ENCODE data around the gene PLA2G15.

PLA2G15 gene

GRCh38 chr16:68289202-68289601, 44.0 kb downstream of the PLA2G15 start:
- TF ChIP-seq CTCF (IDR thresholded peaks at IDR 0.05; ENCODE audit: control extremely low read depth, extremely low read depth, low read depth, missing control alignments), result no peak
- ChIA-PET POLR2A (interaction anchor here (0.7 to 1.4 kb wide), 3 partner anchors 11 to 142 kb away, joined by 4 to 7 read pairs (median 6); partner anchors contain the start of gene SLC7A6), CTCF (interaction anchor here (0.7 to 15.4 kb wide), 10 partner anchors 10 to 232 kb away, joined by 3 to 268 read pairs (median 6); partner anchors contain the start of genes PRMT7, SLC7A6 and SLC7A6OS)

GRCh38 chr16:68289621-68290329, 44.6 kb downstream of the PLA2G15 start:
- TF ChIP-seq CTCF (IDR thresholded peaks at IDR 0.05; ENCODE audit: control extremely low read depth, extremely low read depth, low read depth, missing control alignments), result no peak
- POLR2A ChIA-PET, result interaction anchor here (0.5 to 1.4 kb wide), 3 partner anchors 8 to 26 kb away, joined by 3 to 7 read pairs (median 6); partner anchors contain the start of gene SLC7A6
- peak; percentile 85 for DNase-seq (ENCODE audit: extremely low spot score)
- CTCF ChIA-PET, result interaction anchor here (0.7 to 15.4 kb wide), 9 partner anchors 10 to 231 kb away, joined by 3 to 268 read pairs (median 6); partner anchors contain the start of genes PRMT7, SLC7A6 and SLC7A6OS

More at GRCh38 chr16:68289202-68289601, 44.0 kb downstream of the PLA2G15 start:
- DNase-seq (ENCODE audit: extremely low spot score), result no peak

- no peak for TF ChIP-seq CTCF (IDR thresholded peaks at IDR 0.05; ENCODE audit: control extremely low read depth, extremely low read depth, low read depth, missing control alignments)
- CTCF ChIA-PET, result interaction anchor here (1.3 to 15.4 kb wide), 8 partner anchors 10 to 41 kb away, joined by 4 to 268 read pairs (median 8); partner anchors contain the start of genes PRMT7, SLC7A6 and SLC7A6OS
- POLR2A ChIA-PET, result interaction anchor here (1.4 kb wide), 1 partner anchor 10 kb away, joined by 7 read pairs; no protein-coding TSS in a partner anchor
- DNase-seq (ENCODE audit: extremely low spot score), result no peak
These were observed 45.3 kb downstream of the PLA2G15 start for GRCh38 chr16:68290450-68290849.

- CTCF ChIA-PET, result interaction anchor here (1.0 to 15.4 kb wide), 7 partner anchors 9 to 770 kb away, joined by 3 to 268 read pairs (median 4); partner anchors contain the start of genes PRMT7, SLC7A6 and SLC7A6OS
- no peak for TF ChIP-seq CTCF (IDR thresholded peaks at IDR 0.05; ENCODE audit: control extremely low read depth, extremely low read depth, low read depth, missing control alignments)
- POLR2A ChIA-PET, result interaction anchor here (1.1 to 1.2 kb wide), 2 partner anchors 19 to 28 kb away, joined by 3 read pairs; partner anchors contain the start of genes PRMT7 and SLC7A6OS
- no peak for DNase-seq (ENCODE audit: extremely low spot score)
These were observed 46.1 kb downstream of the PLA2G15 start for GRCh38 chr16:68291227-68291626.

- POLR2A ChIA-PET, result no interaction called here
- CTCF ChIA-PET, result interaction anchor here (1.2 to 15.4 kb wide), 4 partner anchors 8 to 36 kb away, joined by 4 to 268 read pairs (median 34); partner anchors contain the start of genes PRMT7, SLC7A6 and SLC7A6OS
- DNase-seq (ENCODE audit: extremely low spot score), result no peak
- no peak for TF ChIP-seq CTCF (IDR thresholded peaks at IDR 0.05; ENCODE audit: control extremely low read depth, extremely low read depth, low read depth, missing control alignments)
These were observed 47.3 kb downstream of the PLA2G15 start for GRCh38 chr16:68292425-68292824.

GRCh38 chr16:68296291-68296690, 51.1 kb downstream of the PLA2G15 start:
- ChIA-PET CTCF (interaction anchor here (2.2 to 15.4 kb wide), 4 partner anchors 9 to 35 kb away, joined by 7 to 268 read pairs (median 26); partner anchors contain the start of gene SLC7A6), POLR2A (interaction anchor here (1.8 kb wide), 1 partner anchor 32 kb away, joined by 5 read pairs; the partner anchor contains the start of gene SLC7A6)
- DNase-seq (ENCODE audit: extremely low spot score), result no peak
- no peak for TF ChIP-seq CTCF (IDR thresholded peaks at IDR 0.05; ENCODE audit: control extremely low read depth, extremely low read depth, low read depth, missing control alignments)

All from GM10248 (cell line).